NCI-H345 (cell line): ENCODE data around the gene PRRT4.

Experiments
- DNase-seq: peaks from one replicate; lab custom pipeline; 2025; lab: John Stamatoyannopoulos, UW

Gene PRRT4

DNA sequence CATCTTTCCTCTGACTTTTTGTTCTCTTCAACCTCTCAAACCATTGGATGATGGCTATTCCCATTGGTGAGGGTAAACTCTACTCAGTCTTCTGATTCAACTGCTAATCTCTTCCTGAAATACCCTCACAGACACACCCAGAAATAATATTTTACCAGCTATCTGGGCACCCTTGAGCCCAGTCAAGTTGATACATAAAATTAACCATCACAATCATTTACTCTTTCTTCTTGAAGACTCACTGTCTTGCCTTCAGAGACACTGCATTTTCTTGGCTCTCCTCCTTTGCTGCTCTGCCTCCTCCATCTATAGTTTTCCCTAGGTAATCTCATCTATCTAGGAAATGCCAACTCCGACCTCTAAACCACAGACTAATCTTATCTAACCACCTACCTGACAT, 12.6 kb upstream of the PRRT4 start:
- DNase-seq, result no peak

GRCh38 chr7:128373606-128374005, 12.1 kb upstream of the PRRT4 start:
- no peak for DNase-seq

GRCh38 chr7:128370491-128370890, 9.0 kb upstream of the PRRT4 start:
- no peak for DNase-seq

GRCh38 chr7:128366986-128367385, 5.5 kb upstream of the PRRT4 start:
- no peak for DNase-seq

DNA sequence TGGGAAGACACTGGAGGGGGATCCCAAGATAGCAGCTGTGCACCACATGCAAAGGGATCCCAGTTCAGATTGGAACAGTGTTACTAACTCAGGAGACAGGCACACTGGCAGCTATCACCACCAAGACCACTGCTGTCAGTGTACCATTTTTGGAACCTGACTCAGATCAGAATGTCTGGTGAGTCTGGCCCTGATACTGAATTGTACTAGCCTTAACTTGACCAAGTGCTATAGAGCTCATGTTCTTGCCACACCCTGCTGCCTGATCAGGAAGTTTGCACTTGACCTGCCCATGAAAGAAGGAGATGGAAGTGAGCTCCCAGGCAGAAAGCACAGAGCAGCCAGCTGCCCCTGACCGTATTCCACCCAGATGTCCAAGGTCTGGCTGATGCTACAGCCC, 4.8 kb upstream of the PRRT4 start:
- DNase-seq, result no peak

- no peak for DNase-seq
Measured at GRCh38 chr7:128365432-128365831, 3.9 kb upstream of the PRRT4 start.

DNA sequence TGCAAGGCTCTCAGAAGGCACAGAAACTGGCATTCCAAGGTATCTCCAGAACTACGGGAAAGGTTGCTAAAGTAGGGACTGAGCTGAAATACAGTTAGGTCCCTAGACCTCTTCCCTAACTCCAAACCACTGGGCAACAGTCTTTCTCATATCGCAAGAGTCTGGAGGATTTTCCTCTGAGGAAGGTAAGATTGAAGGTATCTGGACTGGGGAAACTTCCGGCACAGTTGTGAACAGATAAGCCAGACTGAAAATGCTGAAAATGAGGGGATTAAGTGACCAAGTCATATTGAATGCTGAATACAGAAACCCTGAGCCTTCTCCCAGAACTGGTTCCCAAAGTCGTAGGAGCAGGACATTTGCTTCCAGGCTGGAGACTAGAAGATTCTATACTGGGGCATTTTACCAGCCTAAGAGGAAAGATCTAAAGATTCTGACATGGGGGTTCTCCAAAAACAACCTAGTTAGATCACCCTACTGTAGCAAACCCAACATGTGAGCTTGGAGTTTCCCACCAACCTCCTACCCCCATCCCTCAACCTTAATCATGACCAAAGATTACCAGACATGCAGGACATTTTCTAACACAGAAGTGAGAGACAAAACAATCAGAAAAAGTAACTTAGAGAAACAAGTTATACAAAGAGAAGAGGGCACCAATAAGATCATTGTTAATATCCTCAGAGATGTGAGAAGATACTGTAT, 2.8 kb upstream of the PRRT4 start:
- no peak for DNase-seq

GRCh38 chr7:128363261-128363721, 1.8 kb upstream of the PRRT4 start:
- no peak for DNase-seq

- no peak for DNase-seq
Measured at GRCh38 chr7:128362670-128363069, 1.2 kb upstream of the PRRT4 start.

DNA sequence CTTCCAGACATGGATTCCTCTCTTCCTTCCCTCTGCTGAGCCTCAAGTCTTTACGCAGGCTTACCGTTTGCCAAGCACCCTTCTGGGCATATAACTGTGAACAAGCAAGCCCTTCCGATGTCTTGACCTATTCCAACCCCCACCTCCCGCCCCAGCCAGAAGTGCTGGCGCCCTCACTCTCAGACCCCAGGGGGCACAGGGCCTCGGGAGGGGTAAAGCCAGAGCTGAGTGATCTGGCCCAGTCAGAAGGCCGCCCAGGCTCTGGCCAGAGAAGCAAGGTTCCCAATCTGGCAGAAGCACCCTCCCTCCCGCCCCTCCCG, 1.2 kb downstream of the PRRT4 start:
- DNase-seq, result no peak

DNA sequence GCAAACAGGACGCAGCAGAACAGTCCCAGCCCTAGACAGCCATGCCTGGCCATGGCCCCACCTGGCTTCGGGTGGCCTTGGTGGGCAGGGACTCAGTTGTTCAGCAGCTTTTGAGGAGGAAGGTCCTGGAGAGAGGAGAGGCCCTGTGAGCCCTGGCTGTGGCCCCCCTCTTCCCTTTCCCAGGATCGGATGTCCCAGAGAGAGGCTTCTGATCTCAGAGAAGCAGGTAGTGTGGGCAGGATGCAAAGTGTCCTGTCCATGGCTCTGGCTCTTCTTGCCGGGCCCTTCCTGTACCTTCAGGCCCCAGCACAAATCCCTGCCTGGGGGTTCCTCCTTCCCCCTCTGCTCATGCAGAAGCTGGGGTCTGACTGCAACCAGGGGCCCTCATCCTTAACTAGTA, 1.6 kb downstream of the PRRT4 start:
- DNase-seq, result no peak

- no peak for DNase-seq
Measured at GRCh38 chr7:128359336-128359735, 2.2 kb downstream of the PRRT4 start.

GRCh38 chr7:128358233-128358632, 3.3 kb downstream of the PRRT4 start:
- no peak for DNase-seq

DNA sequence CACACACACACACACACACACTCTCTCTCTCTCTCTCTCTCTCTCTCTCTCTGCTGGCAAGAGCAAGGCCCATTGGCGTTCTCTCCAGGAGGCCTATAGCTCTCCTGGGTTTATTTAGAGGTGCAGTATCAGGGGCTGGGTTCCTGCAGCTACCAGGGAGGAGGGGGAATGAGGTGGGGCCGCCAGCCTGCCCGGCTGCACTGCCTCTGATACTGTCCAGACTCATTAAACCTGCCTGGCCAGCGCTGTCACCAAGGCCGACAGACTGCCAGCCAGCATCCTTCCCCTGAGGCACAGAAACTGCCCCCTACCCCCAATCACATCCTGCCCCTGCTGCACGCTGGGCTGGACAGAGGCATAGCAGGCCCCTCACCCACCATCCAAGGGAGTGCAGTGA, 4.3 kb downstream of the PRRT4 start:
- DNase-seq, result no peak

DNA sequence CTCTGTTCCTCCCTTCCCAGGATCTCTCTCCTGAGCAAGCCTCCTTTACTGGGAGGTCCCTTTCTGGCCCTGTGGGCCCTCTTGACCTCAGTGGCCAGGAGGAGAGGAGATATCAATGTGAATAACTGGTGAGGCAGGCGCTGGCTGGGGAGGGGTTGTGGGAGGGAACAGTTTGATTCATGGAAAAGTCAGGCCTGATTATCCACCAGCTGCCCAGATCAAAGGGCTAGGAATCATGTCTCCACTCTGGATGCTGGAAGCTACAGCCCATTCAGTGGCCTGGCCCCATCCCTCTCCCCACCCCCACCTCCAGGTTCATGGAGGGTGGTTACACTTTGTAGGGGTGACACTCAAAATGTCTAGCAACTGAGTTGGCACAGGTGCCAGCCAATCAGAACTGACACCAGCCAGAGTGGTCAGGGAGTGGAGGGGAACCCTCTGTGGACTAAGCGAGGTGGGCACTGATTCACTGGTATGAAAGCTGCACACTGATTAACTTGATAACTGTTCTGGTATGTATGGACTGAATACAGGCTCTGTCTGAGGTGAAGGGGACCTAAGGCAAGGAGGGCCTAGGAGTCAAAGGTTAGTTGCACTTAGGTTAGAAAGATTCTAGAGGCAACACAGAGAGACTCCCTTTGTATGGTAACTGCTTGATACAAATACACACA, 4.8 kb downstream of the PRRT4 start:
- no peak for DNase-seq

- DNase-seq, result no peak
Measured at GRCh38 chr7:128353610-128354009, 7.9 kb downstream of the PRRT4 start.

- no peak for DNase-seq
Measured at GRCh38 chr7:128353189-128353588, 8.3 kb downstream of the PRRT4 start.

GRCh38 chr7:128352636-128353035, 8.9 kb downstream of the PRRT4 start:
- DNase-seq, result no peak

- no peak for DNase-seq
Measured at GRCh38 chr7:128352153-128352537, 9.3 kb downstream of the PRRT4 start.

- DNase-seq, result no peak
Measured at GRCh38 chr7:128351296-128352152, 10.0 kb downstream of the PRRT4 start.

GRCh38 chr7:128350708-128351295, 10.7 kb downstream of the PRRT4 start:
- DNase-seq, result no peak

- DNase-seq, result no peak
Measured at GRCh38 chr7:128349466-128349825, 12.0 kb downstream of the PRRT4 start.

- peak; percentile 33 for DNase-seq
Measured at GRCh38 chr7:128347647-128348097, 13.8 kb downstream of the PRRT4 start.
